ENCODE data around the gene FNDC5.
"Not testable (repeated sequence)": the region's sequence is repeated elsewhere in the genome, so short reads cannot be mapped to it uniquely, and the experiment has no call there.

FNDC5 gene

GRCh38 chr1:32907435-32907834 lies 36.7 kb upstream of the FNDC5 start:
- TF ChIP-seq CTCF (IDR thresholded peaks at IDR 0.05; ENCODE audit: insufficient read depth, low read length, poor library complexity, severe bottlenecking) (no peak), EZH2phosphoT487 (conservative IDR thresholded peaks at IDR 0.05; ENCODE audit: low read length) (no peak)
- no peaks in the 10 kb centered on the region for H3K9me2 ChIP-seq (replicated peaks; ENCODE audit: insufficient read depth, low read length)
- H3K4me3 ChIP-seq (ENCODE audit: insufficient read depth, low read length, poor library complexity, severe bottlenecking) = no peak overlapping the region
- H2AFZ ChIP-seq (ENCODE audit: low read depth, low read length, severe bottlenecking) = no peak overlapping the region
- H3K9me3 ChIP-seq (ENCODE audit: insufficient read depth, low read length) = no peaks in the 10 kb centered on the region
- H3K27me3 ChIP-seq (ENCODE audit: low read length) = no peaks in the 10 kb centered on the region
- H3F3A ChIP-seq (ENCODE audit: insufficient read depth) = no peaks in the 10 kb centered on the region
- H3K36me3 ChIP-seq (ENCODE audit: low read length) = no peaks in the 10 kb centered on the region
- H3K4me2 ChIP-seq (ENCODE audit: low read depth, low read length, poor library complexity, severe bottlenecking) = no peak overlapping the region
- H3K79me2 ChIP-seq (ENCODE audit: insufficient read depth, low read length) = no peaks in the 10 kb centered on the region
- no peak overlapping the region for H3K9ac ChIP-seq (ENCODE audit: low read length)
- no peaks in the 10 kb centered on the region for H4K20me1 ChIP-seq (ENCODE audit: low read depth, low read length)
- H3K27ac ChIP-seq (ENCODE audit: low read depth, low read length) = no peak overlapping the region

GRCh38 chr1:32906654-32907053 lies 35.9 kb upstream of the FNDC5 start:
- H4K20me1 ChIP-seq (ENCODE audit: low read depth, low read length) = no peaks in the 10 kb centered on the region
- no peaks in the 10 kb centered on the region for H3K79me2 ChIP-seq (ENCODE audit: insufficient read depth, low read length)
- H3K4me3 ChIP-seq (ENCODE audit: insufficient read depth, low read length, poor library complexity, severe bottlenecking) = no peak overlapping the region
- H3K36me3 ChIP-seq (ENCODE audit: low read length) = no peaks in the 10 kb centered on the region
- H3K9ac ChIP-seq (ENCODE audit: low read length) = no peak overlapping the region
- no peak overlapping the region for H3K27ac ChIP-seq (ENCODE audit: low read depth, low read length)
- no peak overlapping the region for H2AFZ ChIP-seq (ENCODE audit: low read depth, low read length, severe bottlenecking)
- H3K27me3 ChIP-seq (ENCODE audit: low read length) = no peaks in the 10 kb centered on the region
- H3F3A ChIP-seq (ENCODE audit: insufficient read depth) = no peaks in the 10 kb centered on the region
- no peaks in the 10 kb centered on the region for H3K9me2 ChIP-seq (replicated peaks; ENCODE audit: insufficient read depth, low read length)
- TF ChIP-seq CTCF (IDR thresholded peaks at IDR 0.05; ENCODE audit: insufficient read depth, low read length, poor library complexity, severe bottlenecking) (no peak), EZH2phosphoT487 (conservative IDR thresholded peaks at IDR 0.05; ENCODE audit: low read length) (no peak)
- no peaks in the 10 kb centered on the region for H3K9me3 ChIP-seq (ENCODE audit: insufficient read depth, low read length)
- no peak overlapping the region for H3K4me2 ChIP-seq (ENCODE audit: low read depth, low read length, poor library complexity, severe bottlenecking)

GRCh38 chr1:32905588-32905987 lies 34.9 kb upstream of the FNDC5 start:
- H3K9me3 ChIP-seq (ENCODE audit: insufficient read depth, low read length); H3K4me2 ChIP-seq (ENCODE audit: low read depth, low read length, poor library complexity, severe bottlenecking); H2AFZ ChIP-seq (ENCODE audit: low read depth, low read length, severe bottlenecking); H3K79me2 ChIP-seq (ENCODE audit: insufficient read depth, low read length); H3K27ac ChIP-seq (ENCODE audit: low read depth, low read length); H3K36me3 ChIP-seq (ENCODE audit: low read length); H3K9me2 ChIP-seq (replicated peaks; ENCODE audit: insufficient read depth, low read length); H3K9ac ChIP-seq (ENCODE audit: low read length); H3F3A ChIP-seq (ENCODE audit: insufficient read depth); H4K20me1 ChIP-seq (ENCODE audit: low read depth, low read length); H3K4me3 ChIP-seq (ENCODE audit: insufficient read depth, low read length, poor library complexity, severe bottlenecking); H3K27me3 ChIP-seq (ENCODE audit: low read length): not testable (repeated sequence)

GRCh38 chr1:32904797-32905196 lies 34.1 kb upstream of the FNDC5 start:
- Histone ChIP-seq H3K9ac (ENCODE audit: low read length) (no peak overlapping the region), H2AFZ (ENCODE audit: low read depth, low read length, severe bottlenecking) (no peak overlapping the region), H3K27ac (ENCODE audit: low read depth, low read length) (no peak overlapping the region), H3K9me3 (ENCODE audit: insufficient read depth, low read length) (no peaks in the 10 kb centered on the region), H3K4me3 (ENCODE audit: insufficient read depth, low read length, poor library complexity, severe bottlenecking) (no peak overlapping the region), H3K79me2 (ENCODE audit: insufficient read depth, low read length) (no peaks in the 10 kb centered on the region), H3K4me2 (ENCODE audit: low read depth, low read length, poor library complexity, severe bottlenecking) (no peak overlapping the region), H3K27me3 (ENCODE audit: low read length) (no peaks in the 10 kb centered on the region), H3K36me3 (ENCODE audit: low read length) (no peaks in the 10 kb centered on the region), H3K9me2 (replicated peaks; ENCODE audit: insufficient read depth, low read length) (no peaks in the 10 kb centered on the region), H3F3A (ENCODE audit: insufficient read depth) (no peaks in the 10 kb centered on the region), H4K20me1 (ENCODE audit: low read depth, low read length) (no peaks in the 10 kb centered on the region)
- TF ChIP-seq EZH2phosphoT487 (conservative IDR thresholded peaks at IDR 0.05; ENCODE audit: low read length) = no peak
- no peak for TF ChIP-seq CTCF (IDR thresholded peaks at IDR 0.05; ENCODE audit: insufficient read depth, low read length, poor library complexity, severe bottlenecking)

Measured in SU-DHL-6 (cell line).